IgD-negative memory B cell (primary cell): ENCODE results near the gene VPS9D1. TPM values are rescaled to one million over a fixed set of nuclear protein-coding genes. Genes with fewer than 3 reads are reported as not detected.
"Not testable (repeated sequence)": the region's sequence is repeated elsewhere in the genome, so short reads cannot be mapped to it uniquely, and the experiment has no call there.

Experiments used
- H3K27ac Mint-ChIP-seq, 3 donors: one replicate each; pipeline ENCODE4 v1.8.0; 2020 to 2022; ENCODE audit warnings: mild to moderate bottlenecking in 3 of 3, mixed read lengths in 3 of 3, moderate library complexity in 1 of 3
- H3K27me3 Mint-ChIP-seq: one replicate; pipeline ENCODE4 v1.8.0; 2021; ENCODE audit warnings: mixed read lengths
- H3K36me3 Mint-ChIP-seq: one replicate; pipeline ENCODE4 v1.8.0; 2020; ENCODE audit warnings: mild to moderate bottlenecking, mixed read lengths
- H3K4me1 Mint-ChIP-seq, 3 donors: one replicate each; pipeline ENCODE4 v1.8.0; 2020 to 2022; ENCODE audit warnings: mixed read lengths in 3 of 3, mild to moderate bottlenecking in 1 of 3
- H3K4me3 Mint-ChIP-seq, 4 donors: one replicate each; pipeline ENCODE4 v1.8.0; 2020 to 2022; ENCODE audit warnings: mild to moderate bottlenecking in 4 of 4, mixed read lengths in 4 of 4, moderate library complexity in 3 of 4
- H3K9me3 Mint-ChIP-seq, 3 donors: one replicate each; pipeline ENCODE4 v1.8.0; 2020 to 2021; ENCODE audit warnings: mixed read lengths in 3 of 3, mild to moderate bottlenecking in 1 of 3
- polyA plus RNA-seq: library from polyadenylated mRNA; unstranded; fragments of 300-500 nt; fragmentation: Illumina TruSeq; gene quantifications from one replicate; pipeline ENCODE4 v1.2.3, GENCODE V29; 2021

The VPS9D1 gene
- polyA plus RNA-seq, 1 donor from 2014 or later: 1.6 TPM

- Mint-ChIP-seq H3K27me3 (no peaks in the 10 kb centered on the region), H3K36me3 (peaks cover 4% of the 10 kb centered on the region), H3K9me3 (no peaks in the 10 kb centered on the region), H3K4me3 (peak within 1 kb of the TSS; percentile 92 to 99 (median 96)), H3K4me1 (peaks cover 4 to 9% (median 8%) of the 10 kb centered on the region in 3 donors), H3K27ac (peak within 1 kb of the TSS; percentile 94 to 97 (median 97))
Observed at GRCh38 chr16:89686520-89687091, 34.1 kb downstream of the VPS9D1 start, which contains the start of gene CDK10. Gene CDK10 (plus strand): TSS chr16:89686689. CDS start chr16:89686711, 22 bp downstream.

- Mint-ChIP-seq H3K4me1 (peaks cover 4 to 9% (median 8%) of the 10 kb centered on the region in 3 donors), H3K4me3 (peak overlapping the region; percentile 39 to 97 (median 52)), H3K27me3 (no peaks in the 10 kb centered on the region), H3K27ac (peak overlapping the region in 2 of 3 donors; percentile 88 to 94), H3K36me3 (peaks cover 4% of the 10 kb centered on the region), H3K9me3 (no peaks in the 10 kb centered on the region)
Observed at GRCh38 chr16:89685916-89686315, 34.8 kb downstream of the VPS9D1 start.

GRCh38 chr16:89678258-89678657, 42.4 kb downstream of the VPS9D1 start:
- Mint-ChIP-seq H3K4me3 (no peak overlapping the region), H3K27me3 (no peaks in the 10 kb centered on the region), H3K9me3 (peaks cover 0 to 2% (median 0%) of the 10 kb centered on the region in 3 donors), H3K27ac (no peak overlapping the region), H3K36me3 (no peaks in the 10 kb centered on the region), H3K4me1 (no peaks in the 10 kb centered on the region)

- no peaks in the 10 kb centered on the region for H3K27me3 Mint-ChIP-seq
- H3K4me1 Mint-ChIP-seq: peaks cover 0 to 2% (median 0%) of the 10 kb centered on the region in 3 donors
- peaks cover 0 to 2% (median 0%) of the 10 kb centered on the region in 3 donors for H3K9me3 Mint-ChIP-seq
- no peak overlapping the region for H3K4me3 Mint-ChIP-seq
- no peak overlapping the region for H3K27ac Mint-ChIP-seq
- no peaks in the 10 kb centered on the region for H3K36me3 Mint-ChIP-seq
Observed at GRCh38 chr16:89672177-89672941, 48.3 kb downstream of the VPS9D1 start.

- H3K27me3 Mint-ChIP-seq, H3K9me3 Mint-ChIP-seq, H3K27ac Mint-ChIP-seq, H3K36me3 Mint-ChIP-seq, H3K4me1 Mint-ChIP-seq, H3K4me3 Mint-ChIP-seq: not testable (repeated sequence)
Observed at GRCh38 chr16:89671565-89671964, 49.1 kb downstream of the VPS9D1 start.

GRCh38 chr16:89670496-89671431, 49.9 kb downstream of the VPS9D1 start:
- H3K36me3 Mint-ChIP-seq: no peaks in the 10 kb centered on the region
- peaks cover 0 to 3% (median 0%) of the 10 kb centered on the region in 3 donors for H3K9me3 Mint-ChIP-seq
- H3K4me3 Mint-ChIP-seq: no peak overlapping the region
- no peak overlapping the region for H3K27ac Mint-ChIP-seq
- peaks cover 0 to 2% (median 2%) of the 10 kb centered on the region in 3 donors for H3K4me1 Mint-ChIP-seq
- no peaks in the 10 kb centered on the region for H3K27me3 Mint-ChIP-seq

GRCh38 chr16:89669755-89670154, 50.9 kb downstream of the VPS9D1 start:
- Mint-ChIP-seq H3K27ac (no peak overlapping the region), H3K4me3 (no peak overlapping the region), H3K36me3 (no peaks in the 10 kb centered on the region), H3K4me1 (peaks cover 0 to 2% (median 2%) of the 10 kb centered on the region in 3 donors), H3K27me3 (no peaks in the 10 kb centered on the region), H3K9me3 (peaks cover 0 to 2% (median 0%) of the 10 kb centered on the region in 3 donors)

- Mint-ChIP-seq H3K4me3 (no peak overlapping the region), H3K4me1 (peaks cover 0 to 4% (median 2%) of the 10 kb centered on the region in 3 donors), H3K27ac (no peak overlapping the region), H3K27me3 (no peaks in the 10 kb centered on the region), H3K9me3 (peaks cover 0 to 2% (median 0%) of the 10 kb centered on the region in 3 donors), H3K36me3 (peaks cover 2% of the 10 kb centered on the region)
Observed at GRCh38 chr16:89668790-89669158, 51.9 kb downstream of the VPS9D1 start.

GRCh38 chr16:89667633-89668032, 53.1 kb downstream of the VPS9D1 start:
- Mint-ChIP-seq H3K4me1 (peaks cover 0 to 6% (median 2%) of the 10 kb centered on the region in 3 donors), H3K4me3 (no peak overlapping the region), H3K27me3 (no peaks in the 10 kb centered on the region), H3K9me3 (peaks cover 0 to 2% (median 0%) of the 10 kb centered on the region in 3 donors), H3K36me3 (peaks cover 3% of the 10 kb centered on the region), H3K27ac (no peak overlapping the region)

GRCh38 chr16:89667000-89667399, 53.7 kb downstream of the VPS9D1 start:
- H3K36me3 Mint-ChIP-seq, H3K9me3 Mint-ChIP-seq, H3K4me3 Mint-ChIP-seq, H3K27me3 Mint-ChIP-seq, H3K27ac Mint-ChIP-seq, H3K4me1 Mint-ChIP-seq: not testable (repeated sequence)

- not testable (repeated sequence) for H3K9me3 Mint-ChIP-seq, H3K4me3 Mint-ChIP-seq, H3K27me3 Mint-ChIP-seq, H3K4me1 Mint-ChIP-seq, H3K36me3 Mint-ChIP-seq
- peak overlapping the region in 1 of 3 donors; percentile 21 for H3K27ac Mint-ChIP-seq
Observed at GRCh38 chr16:89664238-89664637, 56.5 kb downstream of the VPS9D1 start.

- peak overlapping the region in 1 of 4 donors; percentile 59 for H3K4me3 Mint-ChIP-seq
- no peaks in the 10 kb centered on the region for H3K27me3 Mint-ChIP-seq
- H3K4me1 Mint-ChIP-seq: peaks cover 0 to 16% (median 9%) of the 10 kb centered on the region in 3 donors
- H3K27ac Mint-ChIP-seq: peak overlapping the region in 1 of 3 donors; percentile 14
- no peaks in the 10 kb centered on the region for H3K9me3 Mint-ChIP-seq
- peaks cover 3% of the 10 kb centered on the region for H3K36me3 Mint-ChIP-seq
Observed at GRCh38 chr16:89661215-89661614, 59.5 kb downstream of the VPS9D1 start.

- Mint-ChIP-seq H3K27ac (peak overlapping the region in 1 of 3 donors; percentile 45), H3K4me1 (peaks cover 0 to 20% (median 14%) of the 10 kb centered on the region in 3 donors), H3K9me3 (no peaks in the 10 kb centered on the region), H3K36me3 (peaks cover 3% of the 10 kb centered on the region), H3K4me3 (peak overlapping the region in 1 of 4 donors; percentile 83), H3K27me3 (no peaks in the 10 kb centered on the region)
Observed at GRCh38 chr16:89660146-89660545, 60.6 kb downstream of the VPS9D1 start.

GRCh38 chr16:89658221-89658879, 62.3 kb downstream of the VPS9D1 start:
- peaks cover 1% of the 10 kb centered on the region for H3K36me3 Mint-ChIP-seq
- no peaks in the 10 kb centered on the region for H3K27me3 Mint-ChIP-seq
- peaks cover 0 to 21% (median 19%) of the 10 kb centered on the region in 3 donors for H3K4me1 Mint-ChIP-seq
- H3K27ac Mint-ChIP-seq: peak overlapping the region; percentile 67 to 93 (median 74)
- peak overlapping the region; percentile 83 to 95 (median 89) for H3K4me3 Mint-ChIP-seq
- no peaks in the 10 kb centered on the region for H3K9me3 Mint-ChIP-seq
